HEK293 (cell line): ENCODE results near the gene MAEA.

ENCODE experiments used
- CTCF ChIA-PET: fragments of 350-600 bp; formaldehyde crosslinking; extraction: SDS; loops from one replicate; lab custom pipeline; 2021; ENCODE audit warnings: antibody characterized with exemption; lab: Yijun Ruan, JAX
- POLR2A ChIA-PET: fragments of 300-600 bp; formaldehyde crosslinking; extraction: SDS; loops from one replicate; lab custom pipeline; 2020; ENCODE audit warnings: antibody characterized with exemption, inconsistent platforms; lab: Yijun Ruan, JAX
- H3K27ac ChIP-seq: fragments of 200-500 bp; sonication (Bioruptor generic); 2 replicates; pipeline ENCODE4 v1.5.1; 2014; ENCODE audit warnings: low read depth, low read length, control low read depth, inconsistent platforms; ENCODE audit errors: extremely low read depth
- H3K36me3 ChIP-seq, 2 experiments: fragments of 200-500 bp in 1 of 2; sonication (Bioruptor generic) in 1 of 2; 1 replicate in 1 of 2; 2 replicates in 1 of 2; pipeline ENCODE4 v1.5.1; 2014 to 2017; ENCODE audit warnings: inconsistent platforms in 2 of 2, low read length in 2 of 2; ENCODE audit not compliant: control insufficient read depth in 2 of 2, insufficient read depth in 1 of 2
- H3K4me1 ChIP-seq: fragments of 200-500 bp; sonication (Bioruptor generic); 2 replicates; pipeline ENCODE4 v1.5.1; 2014; ENCODE audit warnings: mild to moderate bottlenecking, low read length, inconsistent platforms; ENCODE audit not compliant: control insufficient read depth, insufficient read depth
- H3K4me3 ChIP-seq: 2 replicates; pipeline ENCODE4 v1.5.1; 2011; ENCODE audit warnings: low read depth, mild to moderate bottlenecking, control low read depth, low read length, moderate library complexity
- H3K9me3 ChIP-seq: fragments of 200-500 bp; sonication (Bioruptor generic); 2 replicates; pipeline ENCODE4 v1.5.1; 2014; ENCODE audit warnings: low read depth, low read length, inconsistent platforms; ENCODE audit not compliant: control insufficient read depth, insufficient read depth
- MZF1 ChIP-seq: fragments of 450-650 bp; formaldehyde crosslinking; IDR thresholded peaks from 2 replicates; pipeline ENCODE4 v1.5.1; 2017; ENCODE audit warnings: missing biosample characterization, missing genetic modification characterization, borderline replicate concordance
- OVOL3 ChIP-seq: fragments of 450-650 bp; formaldehyde crosslinking; IDR thresholded peaks from 2 replicates; pipeline ENCODE4 v1.5.1; 2016; ENCODE audit warnings: missing biosample characterization, missing genetic modification characterization
- PRDM1 ChIP-seq: fragments of 450-650 bp; formaldehyde crosslinking; IDR thresholded peaks from 2 replicates; pipeline ENCODE4; 2016; ENCODE audit warnings: missing biosample characterization, missing genetic modification characterization
- RBAK ChIP-seq: fragments of 450-650 bp; formaldehyde crosslinking; IDR thresholded peaks from 2 replicates; pipeline ENCODE4 v1.5.1; 2016; ENCODE audit warnings: missing biosample characterization, missing genetic modification characterization
- SCRT2 ChIP-seq: fragments of 450-650 bp; formaldehyde crosslinking; IDR thresholded peaks from 2 replicates; pipeline ENCODE4 v1.5.1; 2016; ENCODE audit warnings: missing biosample characterization, missing genetic modification characterization
- ZBTB17 ChIP-seq: fragments of 450-650 bp; formaldehyde crosslinking; IDR thresholded peaks from 2 replicates; pipeline ENCODE4 v1.5.1; 2016; ENCODE audit warnings: missing biosample characterization, missing genetic modification characterization
- ZBTB7A ChIP-seq: fragments of 450-650 bp; formaldehyde crosslinking; IDR thresholded peaks from 2 replicates; pipeline ENCODE4 v1.5.1; 2016; ENCODE audit warnings: low read depth, missing biosample characterization, missing genetic modification characterization
- ZNF10 ChIP-seq: fragments of 450-650 bp; formaldehyde crosslinking; IDR thresholded peaks from 2 replicates; pipeline ENCODE4 v1.5.1; 2017; ENCODE audit warnings: missing biosample characterization, missing genetic modification characterization
- ZNF112 ChIP-seq: fragments of 450-650 bp; formaldehyde crosslinking; IDR thresholded peaks from 2 replicates; pipeline ENCODE4 v1.5.0; 2017; ENCODE audit warnings: missing biosample characterization, missing genetic modification characterization
- ZNF366 ChIP-seq: fragments of 450-650 bp; formaldehyde crosslinking; conservative IDR thresholded peaks from 2 replicates; pipeline ENCODE4 v1.5.1; 2016; ENCODE audit warnings: missing biosample characterization, missing genetic modification characterization
- ZNF513 ChIP-seq: fragments of 450-650 bp; IDR thresholded peaks from 2 replicates; pipeline ENCODE4 v1.5.1; 2018; ENCODE audit warnings: missing biosample characterization, missing genetic modification characterization
- ZNF514 ChIP-seq: fragments of 450-650 bp; formaldehyde crosslinking; IDR thresholded peaks from 2 replicates; pipeline ENCODE4 v1.5.1; 2016; ENCODE audit warnings: missing biosample characterization, missing genetic modification characterization
- ZNF670 ChIP-seq: fragments of 450-650 bp; formaldehyde crosslinking; IDR thresholded peaks from 2 replicates; pipeline ENCODE4 v1.5.1; 2016; ENCODE audit warnings: missing biosample characterization, missing genetic modification characterization, low read depth
- ZSCAN4 ChIP-seq: fragments of 450-650 bp; formaldehyde crosslinking; IDR thresholded peaks from 2 replicates; pipeline ENCODE4 v1.5.1; 2017; ENCODE audit warnings: missing biosample characterization, missing genetic modification characterization
- TF ChIP-seq, protein P1 (sequence below): fragments of 450-650 bp; formaldehyde crosslinking; IDR thresholded peaks from 2 replicates; pipeline ENCODE4 v1.5.1; 2016; ENCODE audit warnings: missing biosample characterization, missing genetic modification characterization, borderline replicate concordance
- TF ChIP-seq, protein P2 (sequence below): fragments of 450-650 bp; formaldehyde crosslinking; IDR thresholded peaks from 2 replicates; pipeline ENCODE4 v1.5.1; 2016; ENCODE audit warnings: missing biosample characterization, missing genetic modification characterization

The MAEA gene

DNA sequence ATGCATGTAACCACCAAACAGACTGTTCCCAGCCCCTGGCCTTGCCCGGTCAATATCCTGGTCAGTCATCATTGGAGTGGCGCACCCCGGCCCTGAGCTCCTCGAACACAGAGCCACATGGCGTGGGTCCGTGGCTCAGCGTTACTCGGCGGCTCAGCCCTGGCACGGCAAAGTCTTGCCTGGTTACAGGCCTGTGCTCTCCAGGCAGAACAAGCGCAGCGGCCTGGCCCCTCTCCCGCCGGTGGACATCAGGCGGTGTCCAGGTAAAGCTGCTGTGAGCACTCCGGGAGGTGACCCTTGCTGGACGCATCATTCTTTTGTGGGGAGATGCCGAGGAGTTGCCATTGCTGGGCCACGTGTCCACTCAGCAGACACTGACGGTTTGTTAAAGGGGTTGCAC is 51.2 kb downstream of the MAEA start (continued):
- TF ChIP-seq ZSCAN4 (tag by site-specific recombination), result no peak

- no peaks in the 10 kb centered on the region for H3K4me1 ChIP-seq
- CTCF ChIA-PET, result no interaction called here
- TF ChIP-seq, protein P1, sequence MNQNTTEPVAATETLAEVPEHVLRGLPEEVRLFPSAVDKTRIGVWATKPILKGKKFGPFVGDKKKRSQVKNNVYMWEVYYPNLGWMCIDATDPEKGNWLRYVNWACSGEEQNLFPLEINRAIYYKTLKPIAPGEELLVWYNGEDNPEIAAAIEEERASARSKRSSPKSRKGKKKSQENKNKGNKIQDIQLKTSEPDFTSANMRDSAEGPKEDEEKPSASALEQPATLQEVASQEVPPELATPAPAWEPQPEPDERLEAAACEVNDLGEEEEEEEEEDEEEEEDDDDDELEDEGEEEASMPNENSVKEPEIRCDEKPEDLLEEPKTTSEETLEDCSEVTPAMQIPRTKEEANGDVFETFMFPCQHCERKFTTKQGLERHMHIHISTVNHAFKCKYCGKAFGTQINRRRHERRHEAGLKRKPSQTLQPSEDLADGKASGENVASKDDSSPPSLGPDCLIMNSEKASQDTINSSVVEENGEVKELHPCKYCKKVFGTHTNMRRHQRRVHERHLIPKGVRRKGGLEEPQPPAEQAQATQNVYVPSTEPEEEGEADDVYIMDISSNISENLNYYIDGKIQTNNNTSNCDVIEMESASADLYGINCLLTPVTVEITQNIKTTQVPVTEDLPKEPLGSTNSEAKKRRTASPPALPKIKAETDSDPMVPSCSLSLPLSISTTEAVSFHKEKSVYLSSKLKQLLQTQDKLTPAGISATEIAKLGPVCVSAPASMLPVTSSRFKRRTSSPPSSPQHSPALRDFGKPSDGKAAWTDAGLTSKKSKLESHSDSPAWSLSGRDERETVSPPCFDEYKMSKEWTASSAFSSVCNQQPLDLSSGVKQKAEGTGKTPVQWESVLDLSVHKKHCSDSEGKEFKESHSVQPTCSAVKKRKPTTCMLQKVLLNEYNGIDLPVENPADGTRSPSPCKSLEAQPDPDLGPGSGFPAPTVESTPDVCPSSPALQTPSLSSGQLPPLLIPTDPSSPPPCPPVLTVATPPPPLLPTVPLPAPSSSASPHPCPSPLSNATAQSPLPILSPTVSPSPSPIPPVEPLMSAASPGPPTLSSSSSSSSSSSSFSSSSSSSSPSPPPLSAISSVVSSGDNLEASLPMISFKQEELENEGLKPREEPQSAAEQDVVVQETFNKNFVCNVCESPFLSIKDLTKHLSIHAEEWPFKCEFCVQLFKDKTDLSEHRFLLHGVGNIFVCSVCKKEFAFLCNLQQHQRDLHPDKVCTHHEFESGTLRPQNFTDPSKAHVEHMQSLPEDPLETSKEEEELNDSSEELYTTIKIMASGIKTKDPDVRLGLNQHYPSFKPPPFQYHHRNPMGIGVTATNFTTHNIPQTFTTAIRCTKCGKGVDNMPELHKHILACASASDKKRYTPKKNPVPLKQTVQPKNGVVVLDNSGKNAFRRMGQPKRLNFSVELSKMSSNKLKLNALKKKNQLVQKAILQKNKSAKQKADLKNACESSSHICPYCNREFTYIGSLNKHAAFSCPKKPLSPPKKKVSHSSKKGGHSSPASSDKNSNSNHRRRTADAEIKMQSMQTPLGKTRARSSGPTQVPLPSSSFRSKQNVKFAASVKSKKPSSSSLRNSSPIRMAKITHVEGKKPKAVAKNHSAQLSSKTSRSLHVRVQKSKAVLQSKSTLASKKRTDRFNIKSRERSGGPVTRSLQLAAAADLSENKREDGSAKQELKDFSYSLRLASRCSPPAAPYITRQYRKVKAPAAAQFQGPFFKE (tag by site-specific recombination), result no peak
- TF ChIP-seq SCRT2 (tag by site-specific recombination) (no peak), ZNF514 (tag by site-specific recombination) (no peak), ZBTB7A (tag by site-specific recombination) (no peak), MZF1 (tag by site-specific recombination) (no peak), ZNF112 (tag by site-specific recombination) (no peak), OVOL3 (tag by site-specific recombination) (no peak), ZNF10 (tag by site-specific recombination) (no peak), ZNF670 (tag by site-specific recombination) (no peak), ZNF513 (tag by site-specific recombination) (no peak), PRDM1 (tag by site-specific recombination) (no peak), ZBTB17 (tag by site-specific recombination) (no peak), RBAK (tag by site-specific recombination) (no peak), ZNF366 (tag by site-specific recombination) (no peak)
- TF ChIP-seq, protein P2, sequence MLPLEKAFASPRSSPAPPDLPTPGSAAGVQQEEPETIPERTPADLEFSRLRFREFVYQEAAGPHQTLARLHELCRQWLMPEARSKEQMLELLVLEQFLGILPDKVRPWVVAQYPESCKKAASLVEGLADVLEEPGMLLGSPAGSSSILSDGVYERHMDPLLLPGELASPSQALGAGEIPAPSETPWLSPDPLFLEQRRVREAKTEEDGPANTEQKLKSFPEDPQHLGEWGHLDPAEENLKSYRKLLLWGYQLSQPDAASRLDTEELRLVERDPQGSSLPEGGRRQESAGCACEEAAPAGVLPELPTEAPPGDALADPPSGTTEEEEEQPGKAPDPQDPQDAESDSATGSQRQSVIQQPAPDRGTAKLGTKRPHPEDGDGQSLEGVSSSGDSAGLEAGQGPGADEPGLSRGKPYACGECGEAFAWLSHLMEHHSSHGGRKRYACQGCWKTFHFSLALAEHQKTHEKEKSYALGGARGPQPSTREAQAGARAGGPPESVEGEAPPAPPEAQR (tag by site-specific recombination), result no peak
- H3K36me3 ChIP-seq, result peaks cover 0 to 46% of the 10 kb centered on the region in 2 experiments; a peak in 1 of 3 replicates
- H3K4me3 ChIP-seq, result no peak overlapping the region
- POLR2A ChIA-PET, result no interaction called here
- H3K27ac ChIP-seq, result no peak overlapping the region
- H3K9me3 ChIP-seq, result no peaks in the 10 kb centered on the region
These were observed 52.3 kb downstream of the MAEA start for GRCh38 chr4:1342003-1342402.
